ENCODE results near the gene S100A7.
A peak's percentile ranks its signal among the peaks of the same experiment; 100 is the strongest.

DNA sequence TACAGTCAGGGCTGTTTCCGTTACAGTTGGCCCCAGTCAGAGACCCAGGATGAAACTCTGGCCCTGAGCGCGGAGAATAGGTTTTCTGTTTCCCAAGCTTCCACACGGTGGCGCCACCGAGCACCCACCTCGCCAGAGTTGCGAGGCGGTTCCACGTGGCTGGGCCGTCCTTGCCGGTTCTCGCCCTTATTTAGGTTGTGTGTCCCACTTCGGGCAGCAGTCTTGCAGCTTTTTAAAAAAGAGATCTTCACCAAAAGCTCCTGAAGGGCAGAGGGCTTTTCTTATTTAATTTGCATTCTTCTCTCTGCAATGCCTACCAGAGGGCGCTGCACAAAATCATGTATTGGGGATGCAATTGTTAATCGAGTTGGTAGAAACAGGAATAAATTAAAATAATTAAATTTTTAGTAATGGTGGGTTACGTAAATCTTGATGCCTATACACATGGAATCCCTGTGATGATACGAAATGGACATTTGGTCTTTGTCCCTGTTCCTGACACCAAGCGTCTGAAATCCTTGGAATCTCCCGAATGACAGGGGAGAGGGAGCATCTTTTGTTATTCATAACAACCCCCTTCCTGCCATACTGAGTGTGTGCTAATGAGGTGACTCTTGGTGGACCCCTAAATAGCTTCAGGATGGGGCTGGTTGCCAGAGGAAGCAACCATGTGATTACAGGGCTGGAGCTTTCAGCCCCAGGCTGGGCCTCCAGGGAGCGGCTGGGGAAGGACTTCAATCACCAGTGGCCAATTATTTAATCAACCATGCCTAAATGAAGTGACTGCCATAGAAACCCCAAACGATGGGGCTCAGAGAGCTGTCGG is 5.6 kb upstream of the S100A7 start:
- TF ChIP-seq CTCF (conservative IDR thresholded peaks at IDR 0.05; ENCODE audit: low read depth, low read length) (peak; percentile 63), RFX5 (IDR thresholded peaks at IDR 0.05; ENCODE audit: low read depth, low read length) (no peak), POLR2A (IDR thresholded peaks at IDR 0.05; ENCODE audit: low read depth, low read length) (no peak)

Measured in IMR-90 (cell line).